Vagina (tissue), 2 donors: Measurements from ENCODE around the gene ZBTB20. TPM values are rescaled to one million over a fixed set of nuclear protein-coding genes. Genes with fewer than 3 reads are reported as not detected.

Source experiments
- DNase-seq, 2 donors: peaks; one replicate each; pipeline ENCODE4 v3.0.0-alpha.2; 2017; ENCODE audit errors: extremely low spot score in 2 of 2
- H3K27ac ChIP-seq: fragments of 200-600 bp; sonication (generic); one replicate; pipeline ENCODE4 v1.5.1; 2019
- H3K27me3 ChIP-seq: fragments of 200-600 bp; sonication (generic); one replicate; pipeline ENCODE4 v1.5.1; 2019
- H3K36me3 ChIP-seq, 2 donors: fragments of 200-600 bp; sonication (generic); one replicate each; pipeline ENCODE4 v1.5.1; 2017 to 2019
- H3K4me1 ChIP-seq: fragments of 200-600 bp; sonication (generic); one replicate; pipeline ENCODE4 v1.5.1; 2019
- H3K4me3 ChIP-seq, 2 donors: fragments of 200-600 bp; sonication (generic); 1 replicate in 1 of 2; 2 replicates in 1 of 2; pipeline ENCODE4 v1.5.1; 2016 to 2019
- H3K9me3 ChIP-seq: fragments of 200-600 bp; sonication (generic); one replicate; pipeline ENCODE4 v1.5.1; 2019
- POLR2A ChIP-seq, 2 donors: fragments of 450-650 bp; IDR thresholded peaks; one replicate each; pipeline ENCODE4 v1.6.1; 2017; ENCODE audit warnings: antibody characterized with exemption in 2 of 2, mild to moderate bottlenecking in 2 of 2, moderate library complexity in 2 of 2
- POLR2AphosphoS5 ChIP-seq, 2 donors: sonication (generic); formaldehyde crosslinking; IDR thresholded peaks; one replicate each; pipeline ENCODE4 v1.9.0; 2017; ENCODE audit warnings: antibody characterized with exemption in 2 of 2, mild to moderate bottlenecking in 2 of 2, low read depth in 1 of 2; ENCODE audit not compliant: insufficient read depth in 1 of 2
- intact Hi-C: fragments of 100-400 bp; cut with DNase I; formaldehyde crosslinking; loops from one replicate; pipeline ENCODE4 v1.15.1; 2023
- total RNA-seq: library from RNA; depleted of rRNA; stranded (reverse); fragments of >200 nt; gene quantifications from one replicate; pipeline ENCODE4 v1.2.3, GENCODE V29; 2016
- TF ChIP-seq, protein P1 (sequence below), 3 experiments: fragments of 450-650 bp in 2 of 3; fragments of 200-600 bp in 1 of 3; sonication (generic) in 1 of 3; IDR thresholded peaks; one replicate each; pipeline ENCODE4 v1.5.1; 2017 to 2019; ENCODE audit warnings: antibody characterized with exemption in 3 of 3, mild to moderate bottlenecking in 2 of 3, moderate library complexity in 2 of 3

Gene ZBTB20
- total RNA-seq, 1 donor from 2014 or later = 64.8 TPM

- no peak overlapping the region for H3K27ac ChIP-seq
- no peaks in the 10 kb centered on the region for H3K4me1 ChIP-seq
- no peak for DNase-seq
- intact Hi-C loops = no loop called here
- no peaks in the 10 kb centered on the region for H3K9me3 ChIP-seq
- no peak for TF ChIP-seq POLR2AphosphoS5 (IDR thresholded peaks at IDR 0.05; ENCODE audit: insufficient read depth in 1 of 2, low read depth in 1 of 2)
- TF ChIP-seq, protein P1, sequence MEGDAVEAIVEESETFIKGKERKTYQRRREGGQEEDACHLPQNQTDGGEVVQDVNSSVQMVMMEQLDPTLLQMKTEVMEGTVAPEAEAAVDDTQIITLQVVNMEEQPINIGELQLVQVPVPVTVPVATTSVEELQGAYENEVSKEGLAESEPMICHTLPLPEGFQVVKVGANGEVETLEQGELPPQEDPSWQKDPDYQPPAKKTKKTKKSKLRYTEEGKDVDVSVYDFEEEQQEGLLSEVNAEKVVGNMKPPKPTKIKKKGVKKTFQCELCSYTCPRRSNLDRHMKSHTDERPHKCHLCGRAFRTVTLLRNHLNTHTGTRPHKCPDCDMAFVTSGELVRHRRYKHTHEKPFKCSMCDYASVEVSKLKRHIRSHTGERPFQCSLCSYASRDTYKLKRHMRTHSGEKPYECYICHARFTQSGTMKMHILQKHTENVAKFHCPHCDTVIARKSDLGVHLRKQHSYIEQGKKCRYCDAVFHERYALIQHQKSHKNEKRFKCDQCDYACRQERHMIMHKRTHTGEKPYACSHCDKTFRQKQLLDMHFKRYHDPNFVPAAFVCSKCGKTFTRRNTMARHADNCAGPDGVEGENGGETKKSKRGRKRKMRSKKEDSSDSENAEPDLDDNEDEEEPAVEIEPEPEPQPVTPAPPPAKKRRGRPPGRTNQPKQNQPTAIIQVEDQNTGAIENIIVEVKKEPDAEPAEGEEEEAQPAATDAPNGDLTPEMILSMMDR (IDR thresholded peaks at IDR 0.05) = peak in 2 of 3 experiments; percentile 25 to 29
- no peaks in the 10 kb centered on the region for H3K36me3 ChIP-seq
- H3K4me3 ChIP-seq = no peak overlapping the region
- no peaks in the 10 kb centered on the region for H3K27me3 ChIP-seq
These were observed 22.7 kb upstream of the ZBTB20 start for GRCh38 chr3:115169808-115170207.

DNA sequence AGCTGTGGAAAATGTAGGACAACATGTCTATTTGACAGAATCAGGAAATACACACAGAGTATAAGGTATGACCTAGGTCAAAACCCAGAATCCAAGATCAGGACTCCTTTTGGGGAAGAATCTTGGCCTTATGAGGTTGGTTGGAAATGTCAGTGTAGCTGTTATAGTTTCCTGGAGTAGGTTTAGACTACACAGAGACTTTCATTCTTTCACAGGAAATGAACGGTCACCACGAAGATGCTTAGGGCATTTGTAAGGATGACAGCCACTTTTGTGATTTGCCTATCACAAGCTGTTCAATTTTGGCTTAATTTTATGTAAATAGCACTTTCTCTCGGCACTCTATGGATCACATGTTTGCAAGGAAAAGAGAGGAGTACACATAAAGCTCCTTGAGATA lies 18.6 kb upstream of the ZBTB20 start:
- Histone ChIP-seq H3K4me1 (no peaks in the 10 kb centered on the region), H3K36me3 (no peaks in the 10 kb centered on the region), H3K9me3 (no peaks in the 10 kb centered on the region), H3K27ac (no peak overlapping the region), H3K27me3 (no peaks in the 10 kb centered on the region), H3K4me3 (no peak overlapping the region)
- TF ChIP-seq, protein P1 (IDR thresholded peaks at IDR 0.05) = no peak
- TF ChIP-seq POLR2AphosphoS5 (IDR thresholded peaks at IDR 0.05; ENCODE audit: insufficient read depth in 1 of 2, low read depth in 1 of 2) (no peak), POLR2A (IDR thresholded peaks at IDR 0.05) (no peak)
- intact Hi-C loops = no loop called here
- DNase-seq = no peak

- no peak overlapping the region for H3K27ac ChIP-seq
- H3K27me3 ChIP-seq = no peaks in the 10 kb centered on the region
- H3K4me3 ChIP-seq = no peak overlapping the region
- H3K4me1 ChIP-seq = no peaks in the 10 kb centered on the region
- intact Hi-C loops = no loop called here
- DNase-seq = no peak
- H3K36me3 ChIP-seq = no peaks in the 10 kb centered on the region
- TF ChIP-seq, protein P1 (IDR thresholded peaks at IDR 0.05) = no peak
- TF ChIP-seq POLR2A (IDR thresholded peaks at IDR 0.05) = no peak
- TF ChIP-seq POLR2AphosphoS5 (IDR thresholded peaks at IDR 0.05; ENCODE audit: insufficient read depth in 1 of 2, low read depth in 1 of 2) = no peak
- no peaks in the 10 kb centered on the region for H3K9me3 ChIP-seq
These were observed 18.2 kb upstream of the ZBTB20 start for GRCh38 chr3:115165266-115165665.

DNA sequence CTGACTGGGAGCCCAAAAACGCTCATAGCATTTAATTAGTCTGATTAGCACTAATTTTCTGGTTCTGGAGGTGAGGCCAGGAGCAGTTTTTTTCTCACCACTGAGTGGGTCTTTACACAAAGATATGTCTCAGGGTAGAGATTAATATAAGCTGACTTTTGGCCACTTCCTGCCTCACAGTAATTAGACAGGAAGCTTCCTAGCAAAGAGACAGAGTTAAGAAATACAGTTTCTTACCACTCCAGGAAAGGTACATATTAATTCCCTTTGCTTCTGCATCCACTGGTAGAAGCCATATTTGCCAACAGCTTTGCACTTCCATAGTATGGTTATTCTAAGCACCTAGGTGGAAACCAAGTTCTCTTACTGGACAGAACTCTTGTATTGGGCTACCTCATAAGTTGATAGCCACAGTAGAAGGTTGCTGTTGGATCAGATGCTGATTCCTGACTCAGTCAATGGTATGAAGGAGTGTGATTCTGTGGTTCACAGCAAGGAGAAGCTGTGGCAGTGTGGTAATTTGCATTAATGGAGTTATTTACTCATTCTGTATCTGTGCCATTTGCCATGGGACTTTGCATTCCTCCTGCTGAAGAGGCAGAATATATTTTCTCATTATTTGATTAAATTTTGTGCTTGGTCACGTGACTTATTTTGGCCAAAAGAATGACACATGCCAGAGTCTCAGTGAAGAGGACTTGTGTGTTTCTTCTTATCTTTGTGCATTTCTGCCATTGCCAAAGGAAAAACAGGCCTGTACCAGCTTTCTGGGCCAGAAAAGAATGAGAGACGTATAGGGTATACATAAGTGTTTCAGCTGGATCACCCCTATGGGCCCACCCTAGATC lies 17.5 kb upstream of the ZBTB20 start:
- Histone ChIP-seq H3K36me3 (no peaks in the 10 kb centered on the region), H3K9me3 (no peaks in the 10 kb centered on the region), H3K4me1 (no peaks in the 10 kb centered on the region), H3K27ac (no peak overlapping the region), H3K4me3 (no peak overlapping the region), H3K27me3 (no peaks in the 10 kb centered on the region)
- TF ChIP-seq POLR2A (IDR thresholded peaks at IDR 0.05) (no peak), POLR2AphosphoS5 (IDR thresholded peaks at IDR 0.05; ENCODE audit: insufficient read depth in 1 of 2, low read depth in 1 of 2) (no peak)
- TF ChIP-seq, protein P1 (IDR thresholded peaks at IDR 0.05) = no peak
- no peak for DNase-seq
- intact Hi-C loops = no loop called here

- no peak for DNase-seq
- H3K4me3 ChIP-seq = no peak overlapping the region
- no peaks in the 10 kb centered on the region for H3K4me1 ChIP-seq
- no peaks in the 10 kb centered on the region for H3K9me3 ChIP-seq
- no peaks in the 10 kb centered on the region for H3K27me3 ChIP-seq
- no peaks in the 10 kb centered on the region for H3K36me3 ChIP-seq
- intact Hi-C loops = no loop called here
- no peak overlapping the region for H3K27ac ChIP-seq
- TF ChIP-seq, protein P1 (IDR thresholded peaks at IDR 0.05) = no peak
- no peak for TF ChIP-seq POLR2A (IDR thresholded peaks at IDR 0.05)
- TF ChIP-seq POLR2AphosphoS5 (IDR thresholded peaks at IDR 0.05; ENCODE audit: insufficient read depth in 1 of 2, low read depth in 1 of 2) = no peak
These were observed 15.7 kb upstream of the ZBTB20 start for GRCh38 chr3:115162759-115163158.
